ENCODE measurements around the gene CCDC40.
A peak's percentile ranks its signal among the peaks of the same experiment; 100 is the strongest.

Gene CCDC40

GRCh38 chr17:80010283-80010858 lies 26.1 kb upstream of the CCDC40 start:
- Histone ChIP-seq H2BK5ac (ENCODE audit: low read length) (no peak overlapping the region), H3K23ac (ENCODE audit: low read depth, low read length, poor library complexity) (peak overlapping the region; percentile 49), H3K27ac (replicated peaks; ENCODE audit: low read length) (no peak overlapping the region), H4K91ac (ENCODE audit: low read depth, low read length, poor library complexity) (no peak overlapping the region), H3K14ac (ENCODE audit: low read length) (no peak overlapping the region), H3K4me3 (ENCODE audit: low read length in 2 of 2) (no peak overlapping the region), H4K8ac (ENCODE audit: low read depth, low read length) (no peak overlapping the region), H3K36me3 (replicated peaks in 1 of 2; ENCODE audit: control insufficient read depth in 2 of 2, insufficient read depth in 2 of 2, low read length in 2 of 2) (peaks cover 17 to 80% of the 10 kb centered on the region in 2 donors), H2AK5ac (ENCODE audit: low read depth, low read length) (no peak overlapping the region), H3K18ac (ENCODE audit: low read length) (no peak overlapping the region), H2BK120ac (ENCODE audit: low read depth, low read length) (no peak overlapping the region), H2BK15ac (ENCODE audit: low read length) (no peak overlapping the region), H3K79me1 (ENCODE audit: low read depth, low read length) (peaks cover 2% of the 10 kb centered on the region), H2AFZ (ENCODE audit: low read length) (no peak overlapping the region), H3K9ac (ENCODE audit: low read depth, low read length, poor library complexity) (no peak overlapping the region), H3K27me3 (ENCODE audit: control insufficient read depth in 3 of 3, insufficient read depth in 3 of 3, low read depth in 1 of 3, low read length in 3 of 3) (no peaks in the 10 kb centered on the region), H3K4ac (ENCODE audit: low read length) (no peak overlapping the region), H3K9me3 (replicated peaks in 1 of 2; ENCODE audit: control insufficient read depth in 2 of 2, insufficient read depth in 1 of 2, low read depth in 1 of 2, low read length in 2 of 2) (no peaks in the 10 kb centered on the region), H2BK12ac (ENCODE audit: low read length) (no peak overlapping the region), H3K4me2 (ENCODE audit: insufficient read depth, low read length, poor library complexity, severe bottlenecking) (no peak overlapping the region), H3K4me1 (ENCODE audit: control insufficient read depth in 2 of 2, insufficient read depth in 1 of 2, low read depth in 1 of 2, low read length in 2 of 2) (peaks cover 0 to 7% of the 10 kb centered on the region in 2 donors)
- DNase-seq (ENCODE audit: low spot score): no peak
- no CpG with 5 or more reads among the region's 33 CpGs for WGBS, 2 donors (ENCODE audit: extremely low coverage in 2 of 2, insufficient read length in 2 of 2, insufficient replicate concordance in 1 of 2)

GRCh38 chr17:80011989-80012555 lies 24.4 kb upstream of the CCDC40 start:
- Histone ChIP-seq H3K9ac (ENCODE audit: low read depth, low read length, poor library complexity) (no peak overlapping the region), H3K23ac (ENCODE audit: low read depth, low read length, poor library complexity) (no peak overlapping the region), H2BK120ac (ENCODE audit: low read depth, low read length) (no peak overlapping the region), H2AK5ac (ENCODE audit: low read depth, low read length) (peak overlapping the region; percentile 40), H4K8ac (ENCODE audit: low read depth, low read length) (no peak overlapping the region), H2BK5ac (ENCODE audit: low read length) (peak overlapping the region; percentile 34), H3K18ac (ENCODE audit: low read length) (no peak overlapping the region), H3K79me1 (ENCODE audit: low read depth, low read length) (peaks cover 5% of the 10 kb centered on the region), H2BK12ac (ENCODE audit: low read length) (no peak overlapping the region), H3K4me1 (ENCODE audit: control insufficient read depth in 2 of 2, insufficient read depth in 1 of 2, low read depth in 1 of 2, low read length in 2 of 2) (peaks cover 0 to 7% of the 10 kb centered on the region in 2 donors), H3K36me3 (replicated peaks in 1 of 2; ENCODE audit: control insufficient read depth in 2 of 2, insufficient read depth in 2 of 2, low read length in 2 of 2) (peaks cover 17 to 76% of the 10 kb centered on the region in 2 donors), H2BK15ac (ENCODE audit: low read length) (no peak overlapping the region), H3K27me3 (ENCODE audit: control insufficient read depth in 3 of 3, insufficient read depth in 3 of 3, low read depth in 1 of 3, low read length in 3 of 3) (no peaks in the 10 kb centered on the region), H3K4ac (ENCODE audit: low read length) (no peak overlapping the region), H4K91ac (ENCODE audit: low read depth, low read length, poor library complexity) (no peak overlapping the region), H3K9me3 (replicated peaks in 1 of 2; ENCODE audit: control insufficient read depth in 2 of 2, insufficient read depth in 1 of 2, low read depth in 1 of 2, low read length in 2 of 2) (no peaks in the 10 kb centered on the region), H2AFZ (ENCODE audit: low read length) (no peak overlapping the region), H3K4me3 (ENCODE audit: low read length in 2 of 2) (no peak overlapping the region), H3K4me2 (ENCODE audit: insufficient read depth, low read length, poor library complexity, severe bottlenecking) (no peak overlapping the region), H3K27ac (replicated peaks; ENCODE audit: low read length) (no peak overlapping the region), H3K14ac (ENCODE audit: low read length) (no peak overlapping the region)
- WGBS, 2 donors (ENCODE audit: extremely low coverage in 2 of 2, insufficient read length in 2 of 2, insufficient replicate concordance in 1 of 2): no CpG with 5 or more reads among the region's 10 CpGs
- no peak for DNase-seq (ENCODE audit: low spot score)

GRCh38 chr17:80012765-80013741 lies 23.4 kb upstream of the CCDC40 start:
- Histone ChIP-seq H3K27ac (replicated peaks; ENCODE audit: low read length) (peak overlapping the region; percentile 64), H2BK120ac (ENCODE audit: low read depth, low read length) (no peak overlapping the region), H2AK5ac (ENCODE audit: low read depth, low read length) (no peak overlapping the region), H3K9ac (ENCODE audit: low read depth, low read length, poor library complexity) (peak overlapping the region; percentile 83), H3K4me1 (ENCODE audit: control insufficient read depth in 2 of 2, insufficient read depth in 1 of 2, low read depth in 1 of 2, low read length in 2 of 2) (peaks cover 0 to 7% of the 10 kb centered on the region in 2 donors), H3K36me3 (replicated peaks in 1 of 2; ENCODE audit: control insufficient read depth in 2 of 2, insufficient read depth in 2 of 2, low read length in 2 of 2) (peaks cover 17 to 73% of the 10 kb centered on the region in 2 donors), H3K9me3 (replicated peaks in 1 of 2; ENCODE audit: control insufficient read depth in 2 of 2, insufficient read depth in 1 of 2, low read depth in 1 of 2, low read length in 2 of 2) (no peaks in the 10 kb centered on the region), H3K4me3 (ENCODE audit: low read length in 2 of 2) (peak overlapping the region in 1 of 2 donors; percentile 35), H2BK15ac (ENCODE audit: low read length) (no peak overlapping the region), H3K18ac (ENCODE audit: low read length) (no peak overlapping the region), H2BK12ac (ENCODE audit: low read length) (no peak overlapping the region), H4K91ac (ENCODE audit: low read depth, low read length, poor library complexity) (no peak overlapping the region), H2BK5ac (ENCODE audit: low read length) (no peak overlapping the region), H3K4ac (ENCODE audit: low read length) (no peak overlapping the region), H2AFZ (ENCODE audit: low read length) (no peak overlapping the region), H3K14ac (ENCODE audit: low read length) (no peak overlapping the region), H3K4me2 (ENCODE audit: insufficient read depth, low read length, poor library complexity, severe bottlenecking) (no peak overlapping the region), H3K27me3 (ENCODE audit: control insufficient read depth in 3 of 3, insufficient read depth in 3 of 3, low read depth in 1 of 3, low read length in 3 of 3) (no peaks in the 10 kb centered on the region), H3K23ac (ENCODE audit: low read depth, low read length, poor library complexity) (peak overlapping the region; percentile 17), H3K79me1 (ENCODE audit: low read depth, low read length) (peaks cover 5% of the 10 kb centered on the region), H4K8ac (ENCODE audit: low read depth, low read length) (no peak overlapping the region)
- WGBS, 2 donors (ENCODE audit: extremely low coverage in 2 of 2, insufficient read length in 2 of 2, insufficient replicate concordance in 1 of 2): no CpG with 5 or more reads among the region's 33 CpGs
- no peak for DNase-seq (ENCODE audit: low spot score)

Data from neuronal stem cell (in vitro differentiated cells).